IMR-90 (cell line): ENCODE measurements around the gene ZNF565. TPM values are rescaled to one million over a fixed set of nuclear protein-coding genes. Genes with fewer than 3 reads are reported as not detected.
"Not testable (repeated sequence)": the region's sequence is repeated elsewhere in the genome, so short reads cannot be mapped to it uniquely, and the experiment has no call there.

Source experiments
- ATAC-seq: fragments of 200-7000 bp; cut with Tn5 transposase; 2 replicates; pipeline ENCODE4 v1.9.1; 2020; ENCODE audit warnings: low read depth, mild to moderate bottlenecking, moderate library complexity
- BruUV-seq: library from RNA; stranded (reverse); fragments of 400-500 nt; replicated peaks from 2 replicates; lab custom pipeline; 2021; lab: Mats Ljungman, UMichigan
- CTCF ChIA-PET: fragments of 300-600 bp; formaldehyde crosslinking; extraction: SDS; loops from one replicate; lab custom pipeline; 2021; ENCODE audit warnings: antibody characterized with exemption; lab: Yijun Ruan, JAX
- POLR2A ChIA-PET: fragments of 300-600 bp; sonication (Branson Sonifier 250); formaldehyde crosslinking; loops from one replicate; lab custom pipeline; 2022; ENCODE audit warnings: antibody characterized with exemption; ENCODE audit not compliant: unreplicated experiment; lab: Charles Lee
- DNase-seq: peaks from one replicate; pipeline ENCODE4 v3.0.0; 2013
- H2AFZ ChIP-seq: replicated peaks from 2 replicates; pipeline ENCODE3; 2013; ENCODE audit warnings: low read length, mild to moderate bottlenecking; ENCODE audit not compliant: poor library complexity
- H2AK5ac ChIP-seq: 2 replicates; pipeline ENCODE4 v1.6.1; 2013; ENCODE audit warnings: low read depth, low read length, inconsistent platforms
- H2AK9ac ChIP-seq: replicated peaks from 2 replicates; pipeline ENCODE3; 2013; ENCODE audit warnings: mild to moderate bottlenecking, low read depth, low read length, moderate library complexity; ENCODE audit not compliant: poor library complexity
- H2BK120ac ChIP-seq: 2 replicates; pipeline ENCODE4 v1.6.1; 2013; ENCODE audit warnings: low read depth, low read length, inconsistent platforms
- H2BK15ac ChIP-seq: 3 replicates; pipeline ENCODE4 v1.6.1; 2013; ENCODE audit warnings: low read depth, low read length, inconsistent platforms
- H2BK20ac ChIP-seq: 2 replicates; pipeline ENCODE4 v1.6.1; 2013; ENCODE audit warnings: low read depth, mild to moderate bottlenecking, inconsistent platforms, low read length, moderate library complexity
- H2BK5ac ChIP-seq: 2 replicates; pipeline ENCODE4 v1.6.1; 2013; ENCODE audit warnings: mild to moderate bottlenecking, low read depth, low read length, inconsistent platforms; ENCODE audit not compliant: poor library complexity, severe bottlenecking
- H3K14ac ChIP-seq: replicated peaks from 2 replicates; pipeline ENCODE4 v1.6.1; 2013; ENCODE audit warnings: low read depth, low read length, inconsistent platforms
- H3K18ac ChIP-seq: 2 replicates; pipeline ENCODE4 v1.6.1; 2013; ENCODE audit warnings: low read depth, low read length, control low read depth
- H3K23ac ChIP-seq: 2 replicates; pipeline ENCODE4 v1.6.1; 2013; ENCODE audit warnings: low read depth, low read length, inconsistent platforms
- H3K27ac ChIP-seq: 2 replicates; pipeline ENCODE4 v1.5.1; 2013; ENCODE audit warnings: mild to moderate bottlenecking, control low read depth, low read length; ENCODE audit not compliant: insufficient read depth
- H3K27me3 ChIP-seq: 2 replicates; pipeline ENCODE4 v1.6.1; 2013; ENCODE audit warnings: low read length; ENCODE audit not compliant: control insufficient read depth, insufficient read depth
- H3K36me3 ChIP-seq: 2 replicates; pipeline ENCODE4 v1.6.1; 2013; ENCODE audit warnings: low read length, mixed read lengths; ENCODE audit not compliant: control insufficient read depth, insufficient read depth
- H3K4ac ChIP-seq: 2 replicates; pipeline ENCODE4 v1.6.1; 2013; ENCODE audit warnings: low read depth, low read length, inconsistent platforms
- H3K4me1 ChIP-seq: 2 replicates; pipeline ENCODE4 v1.6.1; 2013; ENCODE audit warnings: low read length, mixed read lengths; ENCODE audit not compliant: control insufficient read depth, insufficient read depth
- H3K4me2 ChIP-seq: 2 replicates; pipeline ENCODE4 v1.6.1; 2013; ENCODE audit warnings: low read depth, mild to moderate bottlenecking, control low read depth, low read length, moderate library complexity
- H3K4me3 ChIP-seq: 2 replicates; pipeline ENCODE4 v1.5.1; 2013; ENCODE audit warnings: low read depth, mild to moderate bottlenecking, control low read depth, low read length, moderate library complexity; ENCODE audit not compliant: insufficient read depth
- H3K56ac ChIP-seq: 2 replicates; pipeline ENCODE4 v1.6.1; 2013; ENCODE audit warnings: low read length, inconsistent platforms; ENCODE audit not compliant: insufficient read depth; ENCODE audit errors: extremely low read depth
- H3K79me1 ChIP-seq, 2 experiments: 2 replicates each; pipeline ENCODE4 v1.6.1; 2013; ENCODE audit warnings: low read length in 2 of 2, inconsistent platforms in 1 of 2, low read depth in 1 of 2
- H3K9ac ChIP-seq: 2 replicates; pipeline ENCODE4 v1.6.1; 2013; ENCODE audit warnings: low read depth, low read length, control low read depth
- H3K9me1 ChIP-seq: 2 replicates; pipeline ENCODE4 v1.6.1; 2013; ENCODE audit warnings: low read length, inconsistent platforms; ENCODE audit not compliant: insufficient read depth
- H3K9me3 ChIP-seq: 2 replicates; pipeline ENCODE4 v1.6.1; 2013; ENCODE audit warnings: low read length; ENCODE audit not compliant: control insufficient read depth, insufficient read depth
- H4K20me1 ChIP-seq: 2 replicates; pipeline ENCODE4 v1.6.1; 2013; ENCODE audit warnings: low read length, inconsistent platforms; ENCODE audit not compliant: insufficient read depth
- H4K5ac ChIP-seq: 2 replicates; pipeline ENCODE4 v1.6.1; 2013; ENCODE audit warnings: mild to moderate bottlenecking, low read depth, low read length, control low read depth
- H4K8ac ChIP-seq, 2 experiments: 2 replicates each; pipeline ENCODE4 v1.6.1; 2013; ENCODE audit warnings: low read depth in 2 of 2, low read length in 2 of 2, control low read depth in 1 of 2, inconsistent platforms in 1 of 2
- H4K91ac ChIP-seq: 2 replicates; pipeline ENCODE4 v1.6.1; 2013; ENCODE audit warnings: low read depth, low read length, inconsistent platforms; ENCODE audit not compliant: insufficient read depth
- WGBS, 2 experiments: methylation state at CpG; one replicate each; pipeline versions ENCODE4 v1.1.5 to v1.1.7; 2013; ENCODE audit warnings: missing lambda C conversion rate in 2 of 2; ENCODE audit not compliant: insufficient read length in 1 of 2; ENCODE audit errors: extremely low coverage in 2 of 2; 5-methylcytosine and 5-hydroxymethylcytosine counted together
- dilution Hi-C: fragments of 300-500 bp; cut with HindIII; formaldehyde crosslinking; loops from one replicate; pipeline ENCODE4 v1.14.3; 2018; ENCODE audit warnings: low sequenced_read_pairs; ENCODE audit not compliant: unreplicated experiment
- in situ Hi-C: fragments of 300-500 bp; cut with MboI; formaldehyde crosslinking; loops from 3 replicates; pipeline ENCODE4 v1.14.3; 2019; ENCODE audit warnings: low sequenced_read_pairs, inconsistent platforms, mixed read lengths
- intact Hi-C: fragments of 100-400 bp; cut with micrococcal nuclease; formaldehyde crosslinking; loops from 2 replicates; pipeline ENCODE4 v1.10.0; 2022
- polyA plus RNA-seq, 3 experiments: library from polyadenylated mRNA; depleted of rRNA; stranded (reverse); fragments of >200 nt; gene quantifications; 2 replicates each; pipeline ENCODE4 v1.2.3, GENCODE V29; 2012; ENCODE audit warnings: low replicate concordance in 1 of 3
- total RNA-seq: library from RNA; depleted of rRNA; stranded (reverse); fragments of >200 nt; gene quantifications from 2 replicates; pipeline ENCODE4 v1.2.3, GENCODE V29; 2012

The ZNF565 gene
- total and polyA plus RNA-seq, 2 of the 4 experiments (the other 2 are of a cell fraction): 2.3 to 7.5 TPM

DNA sequence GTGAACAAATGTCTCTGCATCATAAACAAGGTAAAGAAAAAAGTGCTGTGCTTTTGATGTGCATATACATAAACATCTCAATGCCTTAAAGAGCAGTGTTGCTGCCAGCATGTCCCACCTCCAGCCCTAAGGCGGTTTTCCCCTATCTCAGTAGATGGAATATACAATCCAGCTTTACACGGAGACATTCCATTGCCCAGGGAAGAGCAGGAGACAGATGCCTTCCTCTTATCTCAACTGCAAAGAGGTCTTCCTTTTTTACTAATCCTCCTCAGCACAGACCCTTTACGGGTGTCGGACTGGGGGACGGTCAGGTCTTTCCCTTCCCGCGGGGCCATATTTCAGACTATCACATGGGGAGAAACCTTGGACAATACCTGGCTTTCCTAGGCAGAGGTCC, 19.2 kb upstream of the ZNF565 start:
- H3K27ac ChIP-seq, POLR2A ChIA-PET, CTCF ChIA-PET, H3K9me1 ChIP-seq, H2BK120ac ChIP-seq, H3K9ac ChIP-seq, in situ Hi-C loops, H3K23ac ChIP-seq, H4K8ac ChIP-seq, H2BK5ac ChIP-seq, H4K20me1 ChIP-seq, H3K4me3 ChIP-seq, H2AK9ac ChIP-seq, BruUV-seq, H3K56ac ChIP-seq, H3K18ac ChIP-seq, H3K4me2 ChIP-seq, H2BK20ac ChIP-seq, H2AK5ac ChIP-seq, ATAC-seq, H3K27me3 ChIP-seq, dilution Hi-C loops, H3K4ac ChIP-seq, H4K5ac ChIP-seq, DNase-seq, intact Hi-C loops, H3K14ac ChIP-seq, H3K4me1 ChIP-seq, H4K91ac ChIP-seq, H2AFZ ChIP-seq, H2BK15ac ChIP-seq: not testable (repeated sequence)
- Histone ChIP-seq H3K79me1 (peaks cover 18 to 27% of the 10 kb centered on the region in 2 experiments), H3K36me3 (peaks cover 74% of the 10 kb centered on the region), H3K9me3 (peaks cover 34% of the 10 kb centered on the region)
- no CpG with 5 or more reads among the region's 7 CpGs for WGBS, 2 experiments
